Thyroid gland (tissue), 4 donors: ENCODE measurements around the gene OAS2.

ENCODE experiments used
- CTCF ChIP-seq, 6 experiments: fragments of 200-600 bp in 3 of 6; fragments of 450-650 bp in 3 of 6; sonication (generic) in 3 of 6; IDR thresholded peaks; one replicate each; pipeline ENCODE4 v1.5.1; 2016 to 2019; ENCODE audit warnings: antibody characterized with exemption in 6 of 6, mild to moderate bottlenecking in 2 of 6, inconsistent platforms in 1 of 6, moderate library complexity in 1 of 6
- POLR2A ChIP-seq, 2 donors: fragments of 450-650 bp; IDR thresholded peaks; one replicate each; pipeline ENCODE4 v1.6.1; 2017; ENCODE audit warnings: antibody characterized with exemption in 2 of 2, mild to moderate bottlenecking in 2 of 2, moderate library complexity in 1 of 2

GRCh38 chr12:112932485-112933128 lies 45.7 kb upstream of the OAS2 start:
- TF ChIP-seq CTCF (IDR thresholded peaks at IDR 0.05): no peak
- TF ChIP-seq POLR2A (IDR thresholded peaks at IDR 0.05): no peak
